HG03039 (cell line): ENCODE measurements around the gene SLC22A2.

Experiments used
- ATAC-seq: cut with Tn5 transposase; IDR thresholded peaks from one replicate; pipeline ENCODE4 v1.9.1; 2021; ENCODE audit warnings: mild to moderate bottlenecking, moderate library complexity; ENCODE audit not compliant: unreplicated experiment

Gene SLC22A2

DNA sequence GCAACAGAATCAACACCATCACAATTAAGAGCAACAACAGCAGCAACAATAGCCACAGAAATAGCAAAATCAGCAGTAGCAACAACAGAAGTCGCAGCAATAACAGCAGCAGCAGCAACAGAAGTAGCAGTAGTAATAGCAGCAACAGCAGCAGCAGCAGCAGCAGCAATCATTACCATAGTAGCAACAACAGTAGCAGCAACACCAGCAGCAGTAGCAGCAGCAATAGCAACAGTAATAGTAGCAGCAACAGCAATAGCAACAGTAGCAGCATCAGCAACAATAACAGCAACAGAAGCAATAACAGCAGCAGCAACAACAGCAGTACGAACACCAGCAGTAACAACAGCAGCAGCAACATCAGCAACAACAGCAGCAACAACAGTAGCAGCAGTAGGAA, 39.8 kb downstream of the SLC22A2 start:
- ATAC-seq = no peak

DNA sequence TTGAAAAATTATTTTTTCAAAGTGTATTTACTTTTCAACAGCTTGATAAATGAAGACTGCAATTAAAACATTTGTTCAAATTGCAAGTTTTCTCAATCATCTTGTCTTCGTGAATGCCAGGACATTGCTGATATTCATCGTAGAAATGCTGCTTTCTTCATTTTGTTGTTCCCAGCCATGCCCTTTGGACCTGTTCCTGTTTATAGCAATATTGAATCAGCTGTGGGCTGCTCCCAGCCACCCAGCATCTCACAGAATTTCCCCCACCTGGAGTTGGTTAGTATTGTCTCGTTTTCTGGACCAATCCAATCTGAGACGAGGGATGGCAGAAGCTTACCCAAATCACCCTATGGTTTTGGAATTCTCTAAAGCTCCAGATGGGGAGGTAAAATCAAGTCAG, 40.8 kb downstream of the SLC22A2 start:
- ATAC-seq = no peak

DNA sequence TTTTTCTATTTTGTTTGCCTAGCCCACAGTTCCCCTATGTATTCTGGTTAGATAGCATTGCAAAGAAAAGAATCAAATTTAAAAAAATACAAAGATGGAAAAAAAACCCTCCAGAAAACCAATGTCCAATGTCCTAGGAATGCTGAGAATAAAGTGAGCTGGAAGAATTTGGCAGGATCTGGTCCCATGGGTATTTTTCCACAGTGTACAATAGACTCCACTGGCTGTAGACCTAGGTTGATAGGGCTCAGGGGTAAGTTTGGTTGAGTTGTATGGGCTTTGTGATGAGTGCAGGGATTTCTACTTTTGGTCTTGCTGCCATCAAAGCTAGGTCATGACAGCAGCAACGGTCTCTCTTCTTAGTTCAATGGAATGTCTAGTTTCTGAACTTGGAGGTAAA, 41.5 kb downstream of the SLC22A2 start:
- ATAC-seq = no peak

GRCh38 chr6:160215232-160215631, 43.4 kb downstream of the SLC22A2 start:
- ATAC-seq = no peak

DNA sequence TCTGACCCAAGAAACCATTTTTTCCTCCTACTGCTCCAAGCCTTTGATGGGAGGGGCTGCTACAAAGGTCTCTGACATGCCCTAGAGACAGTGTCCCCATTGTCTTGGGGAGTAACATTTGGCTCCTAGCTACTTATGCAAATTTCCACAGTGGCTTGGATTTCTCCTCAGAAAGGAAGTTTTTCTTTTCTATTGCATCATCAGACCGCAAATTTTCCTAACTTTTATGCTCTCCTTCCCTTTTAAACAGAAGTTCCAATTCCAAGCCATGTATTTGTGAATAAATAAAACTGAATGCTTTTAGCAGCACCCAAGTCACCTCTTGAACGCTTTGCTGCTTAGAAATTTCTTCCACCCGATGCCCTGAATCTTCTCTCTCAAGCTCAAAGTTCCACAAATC, 51.0 kb downstream of the SLC22A2 start:
- no peak for ATAC-seq

DNA sequence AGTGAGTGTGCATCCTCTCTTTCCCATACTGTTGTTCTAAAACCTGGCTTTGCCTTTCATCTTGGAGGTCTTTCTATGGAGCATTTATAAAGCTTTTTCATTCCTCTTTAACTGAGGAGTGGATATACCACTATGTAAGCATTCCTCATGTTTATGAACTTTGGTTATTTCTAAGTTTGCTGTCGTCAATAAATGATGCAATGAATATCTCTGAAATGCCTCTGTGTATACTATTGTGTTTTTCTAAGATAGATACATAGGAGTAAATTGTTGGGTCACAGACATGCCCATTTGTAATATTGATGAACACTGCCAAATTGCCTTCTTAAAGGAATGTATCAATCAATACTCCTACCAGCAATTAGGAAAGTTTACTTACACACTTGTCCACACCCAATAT, 53.9 kb downstream of the SLC22A2 start:
- no peak for ATAC-seq

GRCh38 chr6:160203953-160204352, 54.7 kb downstream of the SLC22A2 start:
- no peak for ATAC-seq

DNA sequence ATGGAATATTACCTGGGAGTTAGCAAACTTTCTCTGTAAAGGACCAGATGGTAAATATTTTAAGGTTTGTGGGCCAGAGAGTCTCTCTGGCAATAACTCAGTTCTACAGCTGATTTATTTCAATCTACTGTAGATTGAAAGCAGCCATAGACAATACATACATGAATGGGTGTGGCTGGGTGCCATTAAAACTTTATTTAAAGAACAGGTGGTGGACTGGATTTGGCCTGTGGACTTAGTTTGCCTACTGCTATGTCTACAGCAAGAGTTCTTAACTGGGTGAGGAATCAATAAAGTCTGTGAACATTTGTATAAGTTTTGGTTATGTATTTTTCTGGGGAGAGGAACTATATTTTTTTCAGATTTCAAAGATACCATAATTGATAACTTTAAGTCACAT, 55.1 kb downstream of the SLC22A2 start:
- ATAC-seq = no peak

- no peak for ATAC-seq
These were observed 55.5 kb downstream of the SLC22A2 start for GRCh38 chr6:160203076-160203475.

GRCh38 chr6:160202411-160202810, 56.2 kb downstream of the SLC22A2 start:
- no peak for ATAC-seq

DNA sequence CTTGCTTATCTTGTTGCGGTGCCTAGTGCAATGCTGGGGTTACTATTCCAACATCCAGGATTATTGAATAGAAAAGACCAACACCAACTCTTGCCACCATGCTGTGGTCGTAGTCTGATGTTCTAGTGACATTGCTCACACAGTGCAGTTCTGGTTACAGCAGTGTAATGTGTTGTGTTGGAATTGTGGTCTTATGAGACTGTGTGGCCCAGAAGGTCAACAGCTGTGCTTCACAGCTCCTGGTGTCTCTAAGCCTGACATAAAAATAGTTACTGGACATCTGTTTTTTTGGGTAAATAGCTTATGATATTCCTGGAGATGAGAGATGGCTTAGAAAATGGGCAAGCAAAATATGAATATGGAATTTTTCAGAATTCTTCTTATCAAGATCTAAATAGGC, 57.6 kb downstream of the SLC22A2 start:
- ATAC-seq = no peak

GRCh38 chr6:160198606-160199211, 59.9 kb downstream of the SLC22A2 start:
- ATAC-seq = peak; percentile 59

DNA sequence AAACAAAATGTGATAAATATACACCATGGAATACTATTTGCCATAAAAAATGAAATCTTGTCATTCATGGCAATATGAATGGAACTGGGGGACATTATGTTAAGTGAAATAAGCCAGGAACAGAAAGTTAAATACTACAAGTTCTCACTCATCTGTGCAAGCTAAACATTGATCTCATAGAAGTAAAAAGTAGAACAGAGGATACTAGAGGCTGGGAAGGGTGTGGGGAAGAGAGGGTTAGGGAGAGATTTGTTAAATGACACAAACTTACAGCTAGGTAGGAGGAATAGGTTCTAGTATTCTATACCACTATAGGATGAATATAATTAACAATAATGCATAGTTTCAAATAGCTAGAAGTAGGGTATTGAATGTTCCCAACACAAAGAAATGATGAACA, 61.0 kb downstream of the SLC22A2 start:
- ATAC-seq = no peak

- no peak for ATAC-seq
These were observed 63.8 kb downstream of the SLC22A2 start for GRCh38 chr6:160194808-160195207.

- ATAC-seq = no peak
These were observed 65.8 kb downstream of the SLC22A2 start for GRCh38 chr6:160192840-160193239.

- no peak for ATAC-seq
These were observed 67.6 kb downstream of the SLC22A2 start for GRCh38 chr6:160190973-160191372.

- no peak for ATAC-seq
These were observed 68.5 kb downstream of the SLC22A2 start for GRCh38 chr6:160190081-160190480.

- no peak for ATAC-seq
These were observed 69.8 kb downstream of the SLC22A2 start for GRCh38 chr6:160188773-160189172.

GRCh38 chr6:160180706-160181105, 77.9 kb downstream of the SLC22A2 start:
- no peak for ATAC-seq

GRCh38 chr6:160178271-160178670, 80.3 kb downstream of the SLC22A2 start:
- no peak for ATAC-seq

DNA sequence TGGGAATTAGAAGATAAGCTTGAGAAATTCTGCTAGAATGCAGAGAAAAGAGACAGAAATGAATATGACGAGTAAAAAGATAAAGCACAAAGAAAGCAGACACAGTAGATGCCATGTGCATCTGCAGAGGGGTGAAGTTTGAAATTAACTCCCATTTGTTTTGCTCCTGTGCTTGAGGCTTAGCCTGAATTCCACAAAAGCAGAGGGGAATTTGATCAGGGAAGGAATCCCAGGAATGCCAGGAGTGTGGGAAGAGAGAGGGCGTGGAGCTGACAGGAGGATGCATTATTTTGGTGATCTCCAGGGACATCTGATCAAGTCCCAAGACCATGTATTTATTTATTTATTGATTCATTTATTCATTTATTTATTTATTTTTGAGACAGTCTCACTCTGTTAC, 81.4 kb downstream of the SLC22A2 start:
- ATAC-seq = no peak

- ATAC-seq = no peak
These were observed 83.9 kb downstream of the SLC22A2 start for GRCh38 chr6:160174681-160175080.

DNA sequence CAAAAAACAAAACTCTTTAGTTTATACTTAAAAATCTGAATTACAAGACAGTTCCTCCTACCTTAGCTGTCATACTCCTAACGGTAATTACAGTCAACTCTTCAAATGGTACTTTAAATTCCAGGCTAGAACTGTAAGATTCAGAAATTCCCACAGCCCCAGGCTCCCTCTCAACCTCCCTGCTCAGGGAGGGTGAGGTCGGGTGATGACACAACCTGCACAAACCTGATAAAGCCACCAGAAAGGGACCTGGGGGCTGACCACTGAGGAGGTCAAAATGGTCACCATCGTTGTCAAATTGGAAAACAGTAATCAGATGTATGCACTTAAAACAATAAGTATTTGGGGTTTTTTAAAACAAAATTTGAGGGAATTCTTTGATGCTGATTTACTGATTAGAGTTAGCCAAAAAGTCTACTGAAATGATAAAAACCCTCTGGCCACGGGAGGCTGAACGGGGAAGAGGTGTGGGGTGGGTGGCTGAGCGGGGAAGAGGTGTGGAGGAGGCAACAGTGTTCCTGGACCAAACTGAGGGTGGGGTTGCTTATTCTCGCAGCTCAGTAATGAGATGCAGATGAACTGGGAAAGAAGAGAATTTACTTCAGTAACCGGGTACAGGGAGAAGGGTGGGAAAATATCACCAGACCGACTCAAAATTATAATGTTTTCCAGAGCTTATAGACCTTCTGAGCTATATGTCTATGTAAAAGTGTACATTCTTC, 84.7 kb downstream of the SLC22A2 start:
- no peak for ATAC-seq
